Transverse colon (tissue), 4 donors: Measurements from ENCODE around the gene ZNF20. TPM values are rescaled to one million over a fixed set of nuclear protein-coding genes. Genes with fewer than 3 reads are reported as not detected.
A peak's percentile ranks its signal among the peaks of the same experiment; 100 is the strongest.

ENCODE experiments used
- DNase-seq: peaks from one replicate; pipeline ENCODE4 v3.0.0-alpha.2; 2019
- H3K27ac ChIP-seq, 4 donors: fragments of 200-600 bp; sonication (generic); 2 replicates each; pipeline ENCODE4 v1.5.1; 2016 to 2018; ENCODE audit warnings: inconsistent platforms in 4 of 4
- H3K27me3 ChIP-seq: fragments of 200-600 bp; sonication (generic); 2 replicates; pipeline ENCODE4 v1.5.1; 2017; ENCODE audit warnings: inconsistent platforms
- H3K36me3 ChIP-seq, 4 donors: fragments of 200-600 bp; sonication (generic); 2 replicates each; pipeline ENCODE4 v1.5.1; 2017 to 2019; ENCODE audit warnings: inconsistent platforms in 4 of 4
- H3K4me1 ChIP-seq, 4 donors: fragments of 200-600 bp; sonication (generic); 2 replicates each; pipeline ENCODE4 v1.5.1; 2017 to 2020; ENCODE audit warnings: inconsistent platforms in 4 of 4
- H3K4me3 ChIP-seq, 4 donors: fragments of 200-600 bp; sonication (generic); 1 replicate in 1 of 4; 2 replicates in 3 of 4; pipeline versions ENCODE4 v1.5.1 to v1.6.1; 2017 to 2019; ENCODE audit warnings: inconsistent platforms in 4 of 4
- H3K9me3 ChIP-seq, 2 donors: fragments of 200-600 bp; sonication (generic); 2 replicates each; pipeline ENCODE4 v1.5.1; 2017 to 2019; ENCODE audit warnings: inconsistent platforms in 2 of 2
- CTCF ChIP-seq, 5 experiments: fragments of 200-600 bp in 3 of 5; fragments of 450-650 bp in 2 of 5; sonication (generic) in 3 of 5; IDR thresholded peaks; 1 replicate in 2 of 5; 2 replicates in 3 of 5; pipeline ENCODE4 v1.5.1; 2016 to 2017; ENCODE audit warnings: antibody characterized with exemption in 5 of 5, inconsistent platforms in 3 of 5, mild to moderate bottlenecking in 2 of 5, moderate library complexity in 1 of 5
- EP300 ChIP-seq: sonication (generic); formaldehyde crosslinking; IDR thresholded peaks from one replicate; pipeline ENCODE4 v1.6.1; 2017; ENCODE audit warnings: antibody characterized with exemption, low read depth
- POLR2A ChIP-seq: fragments of 450-650 bp; IDR thresholded peaks from one replicate; pipeline ENCODE4 v1.6.1; 2016; ENCODE audit warnings: antibody characterized with exemption, mild to moderate bottlenecking, moderate library complexity
- POLR2AphosphoS5 ChIP-seq, 3 donors: sonication (generic); formaldehyde crosslinking; IDR thresholded peaks; one replicate each; pipeline ENCODE4 v1.6.1; 2016; ENCODE audit warnings: antibody characterized with exemption in 3 of 3
- WGBS, 2 donors: methylation state at CpG; one replicate each; pipeline ENCODE4 v1.1.5; 2018; ENCODE audit warnings: low coverage in 1 of 2; 5-methylcytosine and 5-hydroxymethylcytosine counted together
- in situ Hi-C, 4 donors: fragments of 200-750 bp; cut with MboI; loops; one replicate each; pipeline versions ENCODE4 v1.15.0 to v1.15.1; 2017; ENCODE audit warnings: low sequenced_read_pairs in 3 of 4, low pct_ligation_motif_present in 1 of 4, low pct_unique_long_range_greater_than_20kb in 1 of 4
- intact Hi-C: fragments of 100-400 bp; cut with DNase I; formaldehyde crosslinking; loops from one replicate; pipeline ENCODE4 v1.15.1; 2023; ENCODE audit warnings: low total_unique reads
- total RNA-seq, 4 donors: library from RNA; depleted of rRNA; stranded (reverse); fragments of >200 nt; gene quantifications; one replicate each; pipeline ENCODE4 v1.1.0, GENCODE V29; 2016

ZNF20 gene
- total RNA-seq, 4 donors from 2014 or later = 0.37 to 4.8 (median 2.9) TPM

DNA sequence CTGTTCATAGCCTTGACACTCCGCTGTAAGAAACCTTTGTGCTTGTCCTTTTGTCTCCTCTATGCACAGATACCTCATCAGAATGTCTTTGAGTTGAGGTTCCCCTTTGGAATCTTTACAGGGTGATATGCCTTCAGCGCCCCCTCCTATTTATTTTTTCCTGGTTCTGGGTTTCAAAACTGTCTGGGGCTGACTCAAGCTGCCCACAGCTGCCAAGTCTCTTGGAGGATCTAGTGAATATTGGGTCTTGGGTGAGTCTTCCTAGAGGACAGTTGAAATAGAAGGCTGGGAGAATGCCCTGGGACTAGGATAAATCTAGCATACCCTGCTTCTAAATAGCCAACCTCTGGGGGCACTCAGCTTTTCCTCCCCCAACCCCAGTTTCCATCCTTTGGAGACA lies 23.7 kb upstream of the ZNF20 start:
- Histone ChIP-seq H3K27ac (peak overlapping the region; percentile 94 to 99 (median 95)), H3K36me3 (no peaks in the 10 kb centered on the region), H3K4me1 (peaks cover 5 to 31% (median 13%) of the 10 kb centered on the region in 4 donors), H3K27me3 (no peaks in the 10 kb centered on the region), H3K9me3 (no peaks in the 10 kb centered on the region), H3K4me3 (peak overlapping the region; percentile 83 to 98 (median 88))
- no peak for TF ChIP-seq CTCF (IDR thresholded peaks at IDR 0.05)
- TF ChIP-seq POLR2A = no peak
- no peak for TF ChIP-seq EP300
- no peak for TF ChIP-seq POLR2AphosphoS5 (IDR thresholded peaks at IDR 0.05)
- no peak for DNase-seq
- in situ Hi-C loops (no loop called here), intact Hi-C loops (no loop called here)
- 8 to 10% methylated on average over 2 of the region's 2 CpGs for WGBS, 2 donors

DNA sequence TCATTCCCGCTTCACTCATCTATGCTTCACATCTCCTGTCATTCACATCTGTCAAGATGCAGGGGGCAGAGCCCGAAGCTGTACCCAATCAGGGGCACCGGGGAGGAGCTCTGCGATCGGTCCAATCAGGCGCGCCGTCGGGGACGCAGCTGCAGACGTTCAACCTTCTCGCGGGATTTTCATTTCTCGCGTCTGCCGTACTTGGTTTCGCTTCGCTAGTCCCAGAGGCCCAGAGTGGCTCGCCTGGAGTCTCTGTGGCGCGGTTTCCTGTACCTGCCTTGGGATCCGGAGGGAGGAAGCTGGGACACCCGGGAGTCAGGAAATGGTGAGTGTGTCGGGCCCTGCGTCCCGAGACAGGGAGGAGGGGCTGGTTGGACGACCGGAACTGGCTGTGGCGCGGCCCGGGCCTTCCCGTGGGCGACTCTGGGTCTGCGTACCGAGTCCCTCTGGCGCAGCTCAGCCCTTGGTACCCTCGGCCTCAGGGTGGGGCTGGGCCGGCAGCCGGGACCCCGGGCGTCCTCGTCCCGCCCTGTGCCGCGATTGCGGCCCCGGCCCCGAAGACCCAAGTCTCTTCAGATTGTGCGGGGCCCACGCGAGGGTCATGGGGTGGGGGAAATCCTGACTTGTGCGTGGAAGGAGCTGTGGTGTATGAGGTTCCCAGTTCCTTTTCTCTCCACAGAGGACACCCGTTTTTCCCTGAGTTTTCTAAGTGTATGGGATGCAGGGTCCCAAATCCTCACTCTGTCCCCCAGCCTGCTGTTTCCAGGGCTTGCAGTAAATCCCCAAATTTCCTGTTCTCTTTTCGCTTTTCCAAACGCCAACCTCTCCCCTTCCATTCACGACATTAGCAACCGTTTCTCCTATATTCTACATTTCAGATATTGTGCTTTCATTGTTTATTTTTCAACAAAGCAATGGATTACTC lies 23.0 kb upstream of the ZNF20 start, which contains the start of gene ZNF136:
TSS of gene ZNF136 (plus strand) at position 215 of the 925 bp plus-strand sequence. CDS start at position 323, 108 bp downstream.
- peak within 1 kb of the TSS; percentile 83 to 98 (median 88) for H3K4me3 ChIP-seq
- H3K27me3 ChIP-seq = no peaks in the 10 kb centered on the region
- in situ Hi-C loops (no loop called here), intact Hi-C loops (no loop called here)
- DNase-seq = peak; percentile 96
- WGBS, 2 donors = 0 to 1% methylated on average over 5 to 35 of the region's 57 CpGs
- no peaks in the 10 kb centered on the region for H3K9me3 ChIP-seq
- TF ChIP-seq POLR2A (peak; percentile 83), CTCF (IDR thresholded peaks at IDR 0.05) (no peak), EP300 (no peak), POLR2AphosphoS5 (IDR thresholded peaks at IDR 0.05) (peak; percentile 82 to 90 (median 85))
- H3K27ac ChIP-seq = peak within 1 kb of the TSS; percentile 94 to 99 (median 95)
- H3K36me3 ChIP-seq = no peaks in the 10 kb centered on the region
- H3K4me1 ChIP-seq = peaks cover 5 to 31% (median 13%) of the 10 kb centered on the region in 4 donors

- peak overlapping the region; percentile 13 to 98 (median 86) for H3K4me3 ChIP-seq
These were observed 22.3 kb upstream of the ZNF20 start for GRCh38 chr19:12162513-12162881.

More at GRCh38 chr19:12162513-12162881, 22.3 kb upstream of the ZNF20 start:
- peak overlapping the region; percentile 94 to 99 (median 95) for H3K27ac ChIP-seq
- no peaks in the 10 kb centered on the region for H3K9me3 ChIP-seq
- H3K4me1 ChIP-seq = peaks cover 5 to 31% (median 13%) of the 10 kb centered on the region in 4 donors
- WGBS, 2 donors = 11 to 50% methylated on average over 2 to 8 of the region's 8 CpGs
- no peaks in the 10 kb centered on the region for H3K36me3 ChIP-seq
- no peaks in the 10 kb centered on the region for H3K27me3 ChIP-seq
- in situ Hi-C loops (no loop called here), intact Hi-C loops (no loop called here)
- DNase-seq = no peak
- no peak for TF ChIP-seq POLR2A
- no peak for TF ChIP-seq EP300
- TF ChIP-seq CTCF (IDR thresholded peaks at IDR 0.05) = no peak
- TF ChIP-seq POLR2AphosphoS5 (IDR thresholded peaks at IDR 0.05) = no peak
